T-helper 2 cell treated with Interferon-gamma antibody and Interleukin-4, amounts not matched to agents 100 ng/mL and 5 ng/mL, for 36 hours (primary cell): ENCODE results near the gene SPEF1. TPM values are rescaled to one million over a fixed set of nuclear protein-coding genes. Genes with fewer than 3 reads are reported as not detected.

ENCODE experiments used
- intact Hi-C: fragments of 100-400 bp; cut with micrococcal nuclease; formaldehyde crosslinking; loops from one replicate; pipeline ENCODE4 v1.15.1; 2023
- total RNA-seq: library from RNA; stranded (reverse); gene quantifications from 2 replicates; pipeline ENCODE4 v1.2.3, GENCODE V29; 2022

SPEF1 gene
- total RNA-seq, 1 donor from 2014 or later: 0.32 TPM

- intact Hi-C loops: no loop called here
Measured at GRCh38 chr20:3733119-3733995, 47.9 kb downstream of the SPEF1 start.

- intact Hi-C loops: no loop called here
Measured at GRCh38 chr20:3732327-3733118, 48.7 kb downstream of the SPEF1 start, which contains the start of gene HSPA12B. HSPA12B (plus strand) TSS chr20:3732685; CDS start chr20:3738675, 5,990 bp downstream.

GRCh38 chr20:3731944-3732326 is 49.3 kb downstream of the SPEF1 start:
- intact Hi-C loops: no loop called here

GRCh38 chr20:3730803-3731672 is 50.2 kb downstream of the SPEF1 start:
- intact Hi-C loops: no loop called here

GRCh38 chr20:3729811-3730540 is 51.3 kb downstream of the SPEF1 start:
- intact Hi-C loops: no loop called here

- intact Hi-C loops: no loop called here
Measured at GRCh38 chr20:3729378-3729777, 51.9 kb downstream of the SPEF1 start.

- intact Hi-C loops: no loop called here
Measured at GRCh38 chr20:3728876-3729275, 52.4 kb downstream of the SPEF1 start.

- intact Hi-C loops: no loop called here
Measured at GRCh38 chr20:3728354-3728753, 52.9 kb downstream of the SPEF1 start.

Other genes starting within 250 kb of the SPEF1 start
- not detected in 2 replicates for gene GFRA4, start 118.0 kb downstream of the SPEF1 start, total RNA-seq
- gene ADAM33, start 99.4 kb downstream of the SPEF1 start, total RNA-seq: not detected in 2 replicates
- not detected in 2 replicates for gene SIGLEC1, start 68.8 kb downstream of the SPEF1 start, total RNA-seq
- gene HSPA12B, start 48.8 kb downstream of the SPEF1 start, total RNA-seq: not detected in 2 replicates
- gene ADISSP, start 13.7 kb downstream of the SPEF1 start, total RNA-seq: 35.7 and 37.3 TPM in 2 replicates
- gene CENPB, start 5.3 kb upstream of the SPEF1 start, total RNA-seq: 85.2 and 85.5 TPM in 2 replicates
- 400 and 404 TPM in 2 replicates for gene CDC25B, start 14.9 kb upstream of the SPEF1 start, total RNA-seq
- 15.7 and 18.5 TPM in 2 replicates for gene AP5S1, start 39.1 kb upstream of the SPEF1 start, total RNA-seq
- gene MAVS, start 65.4 kb upstream of the SPEF1 start, total RNA-seq: 40.1 and 40.5 TPM in 2 replicates
- 58.5 and 63.1 TPM in 2 replicates for gene PANK2, start 107.9 kb upstream of the SPEF1 start, total RNA-seq
- 17.8 and 18.3 TPM in 2 replicates for gene RNF24, start 234.1 kb upstream of the SPEF1 start, total RNA-seq